GM12872 (cell line): ENCODE measurements around the gene TSPAN17.

Experiments
- TF ChIP-seq, protein P1 (sequence below): IDR thresholded peaks from 3 replicates; pipeline ENCODE4 v1.5.1; 2011; ENCODE audit warnings: low read depth, mild to moderate bottlenecking, low read length, moderate library complexity; ENCODE audit not compliant: insufficient read depth

The TSPAN17 gene

GRCh38 chr5:176674799-176675198, 27.5 kb downstream of the TSPAN17 start:
- TF ChIP-seq, protein P1, sequence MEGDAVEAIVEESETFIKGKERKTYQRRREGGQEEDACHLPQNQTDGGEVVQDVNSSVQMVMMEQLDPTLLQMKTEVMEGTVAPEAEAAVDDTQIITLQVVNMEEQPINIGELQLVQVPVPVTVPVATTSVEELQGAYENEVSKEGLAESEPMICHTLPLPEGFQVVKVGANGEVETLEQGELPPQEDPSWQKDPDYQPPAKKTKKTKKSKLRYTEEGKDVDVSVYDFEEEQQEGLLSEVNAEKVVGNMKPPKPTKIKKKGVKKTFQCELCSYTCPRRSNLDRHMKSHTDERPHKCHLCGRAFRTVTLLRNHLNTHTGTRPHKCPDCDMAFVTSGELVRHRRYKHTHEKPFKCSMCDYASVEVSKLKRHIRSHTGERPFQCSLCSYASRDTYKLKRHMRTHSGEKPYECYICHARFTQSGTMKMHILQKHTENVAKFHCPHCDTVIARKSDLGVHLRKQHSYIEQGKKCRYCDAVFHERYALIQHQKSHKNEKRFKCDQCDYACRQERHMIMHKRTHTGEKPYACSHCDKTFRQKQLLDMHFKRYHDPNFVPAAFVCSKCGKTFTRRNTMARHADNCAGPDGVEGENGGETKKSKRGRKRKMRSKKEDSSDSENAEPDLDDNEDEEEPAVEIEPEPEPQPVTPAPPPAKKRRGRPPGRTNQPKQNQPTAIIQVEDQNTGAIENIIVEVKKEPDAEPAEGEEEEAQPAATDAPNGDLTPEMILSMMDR: no peak

GRCh38 chr5:176675676-176676360, 28.5 kb downstream of the TSPAN17 start:
- TF ChIP-seq, protein P1: peak; percentile 31; the same call in 1 of the 3 replicates

DNA sequence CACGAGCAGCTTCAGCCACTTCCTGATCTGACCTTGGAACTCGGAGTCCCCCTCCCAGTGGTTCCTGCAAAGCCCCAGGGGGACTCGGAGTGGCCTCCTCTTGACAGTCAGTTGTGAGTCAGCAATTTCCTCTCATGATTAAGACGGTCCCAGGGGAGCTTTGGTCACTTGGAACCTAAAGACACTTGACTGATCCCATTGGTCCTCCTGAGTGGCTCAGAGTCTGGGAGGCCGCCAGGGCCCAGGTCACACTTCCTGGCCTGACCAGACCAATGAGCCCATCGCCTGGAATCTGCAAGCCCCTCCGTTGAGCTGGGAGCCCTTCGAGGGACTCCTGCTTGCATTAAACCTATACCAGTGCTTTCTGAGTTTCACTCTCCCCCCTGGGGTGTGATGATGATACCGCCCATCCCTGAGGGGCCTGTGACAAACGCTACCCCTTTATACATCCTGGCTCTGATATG, 29.1 kb downstream of the TSPAN17 start:
- TF ChIP-seq, protein P1: no peak

- TF ChIP-seq, protein P1: no peak
These were observed 30.1 kb downstream of the TSPAN17 start for GRCh38 chr5:176677209-176677939.

GRCh38 chr5:176678584-176678983, 31.3 kb downstream of the TSPAN17 start:
- TF ChIP-seq, protein P1: no peak

- TF ChIP-seq, protein P1: no peak
These were observed 32.3 kb downstream of the TSPAN17 start for GRCh38 chr5:176679365-176680225.

DNA sequence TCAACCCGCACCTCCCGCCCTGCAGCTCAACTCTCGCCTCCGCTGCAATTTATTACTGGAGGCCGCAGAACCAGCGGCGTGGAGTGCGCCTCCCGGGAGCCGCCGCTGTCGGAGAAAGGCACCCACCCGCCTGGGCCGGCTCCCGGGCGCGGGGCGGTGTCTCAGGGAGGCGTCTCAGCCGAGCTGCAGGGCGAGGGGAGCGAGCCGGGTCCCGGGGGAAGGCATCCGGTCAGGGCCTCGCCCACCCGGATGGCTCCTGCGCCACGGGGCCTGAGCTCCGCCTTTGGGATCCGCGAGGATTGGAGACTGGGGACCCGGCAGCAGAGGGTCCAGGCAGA, 32.9 kb downstream of the TSPAN17 start:
- TF ChIP-seq, protein P1: no peak
